Activated T-helper 1 cell treated with anti-CD3 and anti-CD28 coated beads, Interleukin-12 subunit alpha, Interleukin-12 subunit beta, Interleukin-2, Interleukin-4 antibody, amounts not matched to agents 30 ng/mL and 10 ng/mL and 1 ng/mL, durations not matched to agents 14 hours and 24 hours and 36 hours (primary cell): Measurements from ENCODE around the gene SLC11A2. TPM values are rescaled to one million over a fixed set of nuclear protein-coding genes. Genes with fewer than 3 reads are reported as not detected.

Source experiments
- DNase-seq: peaks from one replicate; pipeline ENCODE4 v3.0.0; 2021; ENCODE audit warnings: low spot score
- H3K27ac Mint-ChIP-seq: one replicate; pipeline ENCODE4 v1.8.0; 2021; ENCODE audit warnings: mild to moderate bottlenecking, mixed read lengths
- H3K27me3 Mint-ChIP-seq: one replicate; pipeline ENCODE4 v1.8.0; 2022; ENCODE audit warnings: mild to moderate bottlenecking, moderate library complexity, mixed read lengths; ENCODE audit not compliant: insufficient read depth
- H3K36me3 Mint-ChIP-seq: one replicate; pipeline ENCODE4 v1.8.0; 2021; ENCODE audit warnings: low read depth, mixed read lengths
- H3K4me1 Mint-ChIP-seq: one replicate; pipeline ENCODE4 v1.8.0; 2021; ENCODE audit warnings: low read depth, mixed read lengths
- H3K4me3 Mint-ChIP-seq: one replicate; pipeline ENCODE4 v1.8.0; 2021; ENCODE audit warnings: mild to moderate bottlenecking, moderate library complexity, mixed read lengths
- H3K9me3 Mint-ChIP-seq: one replicate; pipeline ENCODE4 v1.8.0; 2021; ENCODE audit warnings: mixed read lengths
- intact Hi-C: fragments of 100-400 bp; cut with micrococcal nuclease; formaldehyde crosslinking; loops from one replicate; pipeline ENCODE4 v1.15.1; 2024
- total RNA-seq: library from RNA; stranded (reverse); gene quantifications from 2 replicates; pipeline ENCODE4 v1.2.3, GENCODE V29; 2022

Gene SLC11A2
- total RNA-seq, 1 donor from 2014 or later: 56.9 TPM

GRCh38 chr12:51001799-51002198 is 24.4 kb downstream of the SLC11A2 start:
- no peaks in the 10 kb centered on the region for H3K9me3 Mint-ChIP-seq
- DNase-seq: no peak
- H3K36me3 Mint-ChIP-seq: peaks cover 34% of the 10 kb centered on the region
- intact Hi-C loops: no loop called here
- H3K27me3 Mint-ChIP-seq: no peaks in the 10 kb centered on the region
- no peak overlapping the region for H3K4me3 Mint-ChIP-seq
- no peak overlapping the region for H3K27ac Mint-ChIP-seq
- H3K4me1 Mint-ChIP-seq: peaks cover 20% of the 10 kb centered on the region

- peaks cover 34% of the 10 kb centered on the region for H3K36me3 Mint-ChIP-seq
- no peak overlapping the region for H3K4me3 Mint-ChIP-seq
- no peaks in the 10 kb centered on the region for H3K9me3 Mint-ChIP-seq
- H3K4me1 Mint-ChIP-seq: peaks cover 20% of the 10 kb centered on the region
- no peak overlapping the region for H3K27ac Mint-ChIP-seq
- no peaks in the 10 kb centered on the region for H3K27me3 Mint-ChIP-seq
- intact Hi-C loops: no loop called here
- DNase-seq: no peak
Observed at GRCh38 chr12:51000245-51000644, 25.9 kb downstream of the SLC11A2 start.

- no peak overlapping the region for H3K27ac Mint-ChIP-seq
- no peak overlapping the region for H3K4me3 Mint-ChIP-seq
- no peaks in the 10 kb centered on the region for H3K27me3 Mint-ChIP-seq
- peaks cover 39% of the 10 kb centered on the region for H3K36me3 Mint-ChIP-seq
- DNase-seq: no peak
- peaks cover 20% of the 10 kb centered on the region for H3K4me1 Mint-ChIP-seq
- intact Hi-C loops: no loop called here
- no peaks in the 10 kb centered on the region for H3K9me3 Mint-ChIP-seq
Observed at GRCh38 chr12:50999093-50999492, 27.1 kb downstream of the SLC11A2 start.

GRCh38 chr12:50992819-50993218 is 33.4 kb downstream of the SLC11A2 start:
- no peak for DNase-seq
- H3K36me3 Mint-ChIP-seq: peaks cover 55% of the 10 kb centered on the region
- no peak overlapping the region for H3K4me3 Mint-ChIP-seq
- H3K27me3 Mint-ChIP-seq: no peaks in the 10 kb centered on the region
- peaks cover 13% of the 10 kb centered on the region for H3K4me1 Mint-ChIP-seq
- H3K9me3 Mint-ChIP-seq: no peaks in the 10 kb centered on the region
- intact Hi-C loops: no loop called here
- no peak overlapping the region for H3K27ac Mint-ChIP-seq

- no peaks in the 10 kb centered on the region for H3K27me3 Mint-ChIP-seq
- no peaks in the 10 kb centered on the region for H3K9me3 Mint-ChIP-seq
- DNase-seq: no peak
- peaks cover 27% of the 10 kb centered on the region for H3K4me1 Mint-ChIP-seq
- intact Hi-C loops: no loop called here
- H3K4me3 Mint-ChIP-seq: no peak overlapping the region
- peaks cover 56% of the 10 kb centered on the region for H3K36me3 Mint-ChIP-seq
- H3K27ac Mint-ChIP-seq: peak overlapping the region; percentile 13
Observed at GRCh38 chr12:50991291-50991690, 34.9 kb downstream of the SLC11A2 start.

GRCh38 chr12:50990791-50991190 is 35.4 kb downstream of the SLC11A2 start:
- intact Hi-C loops: no loop called here
- no peak for DNase-seq
- peaks cover 55% of the 10 kb centered on the region for H3K36me3 Mint-ChIP-seq
- H3K27ac Mint-ChIP-seq: peak overlapping the region; percentile 51
- H3K4me1 Mint-ChIP-seq: peaks cover 32% of the 10 kb centered on the region
- no peaks in the 10 kb centered on the region for H3K27me3 Mint-ChIP-seq
- no peak overlapping the region for H3K4me3 Mint-ChIP-seq
- H3K9me3 Mint-ChIP-seq: no peaks in the 10 kb centered on the region

GRCh38 chr12:50990147-50990727 is 35.9 kb downstream of the SLC11A2 start:
- intact Hi-C loops: no loop called here
- no peaks in the 10 kb centered on the region for H3K9me3 Mint-ChIP-seq
- no peaks in the 10 kb centered on the region for H3K27me3 Mint-ChIP-seq
- peak overlapping the region; percentile 51 for H3K27ac Mint-ChIP-seq
- no peak for DNase-seq
- peaks cover 37% of the 10 kb centered on the region for H3K4me1 Mint-ChIP-seq
- peaks cover 50% of the 10 kb centered on the region for H3K36me3 Mint-ChIP-seq
- H3K4me3 Mint-ChIP-seq: no peak overlapping the region

GRCh38 chr12:50988871-50989270 is 37.3 kb downstream of the SLC11A2 start:
- intact Hi-C loops: loop anchor here (10.0 kb wide), 1 partner anchor 484 kb away; the partner anchor contains the start of gene DIP2B
- Mint-ChIP-seq H3K9me3 (no peaks in the 10 kb centered on the region), H3K4me3 (no peak overlapping the region), H3K36me3 (peaks cover 43% of the 10 kb centered on the region), H3K4me1 (peaks cover 48% of the 10 kb centered on the region), H3K27ac (no peak overlapping the region), H3K27me3 (no peaks in the 10 kb centered on the region)
- no peak for DNase-seq

- no peak overlapping the region for H3K4me3 Mint-ChIP-seq
- no peaks in the 10 kb centered on the region for H3K27me3 Mint-ChIP-seq
- no peak overlapping the region for H3K27ac Mint-ChIP-seq
Observed at GRCh38 chr12:50988051-50988450, 38.1 kb downstream of the SLC11A2 start.

GRCh38 chr12:50986966-50987737 is 39.0 kb downstream of the SLC11A2 start:
- no peaks in the 10 kb centered on the region for H3K9me3 Mint-ChIP-seq
- H3K4me1 Mint-ChIP-seq: peaks cover 48% of the 10 kb centered on the region
- DNase-seq: peak; percentile 29
- H3K4me3 Mint-ChIP-seq: no peak overlapping the region
- H3K36me3 Mint-ChIP-seq: peaks cover 38% of the 10 kb centered on the region
- no peaks in the 10 kb centered on the region for H3K27me3 Mint-ChIP-seq
- H3K27ac Mint-ChIP-seq: peak overlapping the region; percentile 80
- intact Hi-C loops: loop anchor here (1.0 to 10.0 kb wide), 3 partner anchors 8 to 482 kb away; partner anchors contain the start of gene DIP2B

More at GRCh38 chr12:50988051-50988450, 38.1 kb downstream of the SLC11A2 start:
- intact Hi-C loops: loop anchor here (10.0 kb wide), 1 partner anchor 483 kb away; the partner anchor contains the start of gene DIP2B
- DNase-seq: no peak
- Mint-ChIP-seq H3K9me3 (no peaks in the 10 kb centered on the region), H3K36me3 (peaks cover 43% of the 10 kb centered on the region), H3K4me1 (peaks cover 48% of the 10 kb centered on the region)

GRCh38 chr12:50985322-50985721 is 40.9 kb downstream of the SLC11A2 start:
- Mint-ChIP-seq H3K4me1 (peaks cover 53% of the 10 kb centered on the region), H3K36me3 (peaks cover 28% of the 10 kb centered on the region), H3K4me3 (no peak overlapping the region), H3K27me3 (no peaks in the 10 kb centered on the region), H3K27ac (peak overlapping the region; percentile 73), H3K9me3 (no peaks in the 10 kb centered on the region)
- no peak for DNase-seq
- intact Hi-C loops: loop anchor here (1.0 to 10.0 kb wide), 2 partner anchors 220 to 481 kb away; partner anchors contain the start of gene DIP2B

GRCh38 chr12:50984586-50985298 is 41.4 kb downstream of the SLC11A2 start:
- H3K4me1 Mint-ChIP-seq: peaks cover 56% of the 10 kb centered on the region
- intact Hi-C loops: loop anchor here (1.0 to 10.0 kb wide), 2 partner anchors 219 to 480 kb away; partner anchors contain the start of gene DIP2B
- H3K4me3 Mint-ChIP-seq: no peak overlapping the region
- no peaks in the 10 kb centered on the region for H3K27me3 Mint-ChIP-seq
- peaks cover 29% of the 10 kb centered on the region for H3K36me3 Mint-ChIP-seq
- H3K9me3 Mint-ChIP-seq: no peaks in the 10 kb centered on the region
- H3K27ac Mint-ChIP-seq: peak overlapping the region; percentile 73
- no peak for DNase-seq
